Measurements from ENCODE around the gene AGPAT4. TPM values are rescaled to one million over a fixed set of nuclear protein-coding genes. Genes with fewer than 3 reads are reported as not detected.

Gene AGPAT4
- total and polyA plus RNA-seq, 2 donors (not counting 3 experiments of a cell fraction or from before 2014, with no cell fraction given) = 10.2 to 15.2 TPM

DNA sequence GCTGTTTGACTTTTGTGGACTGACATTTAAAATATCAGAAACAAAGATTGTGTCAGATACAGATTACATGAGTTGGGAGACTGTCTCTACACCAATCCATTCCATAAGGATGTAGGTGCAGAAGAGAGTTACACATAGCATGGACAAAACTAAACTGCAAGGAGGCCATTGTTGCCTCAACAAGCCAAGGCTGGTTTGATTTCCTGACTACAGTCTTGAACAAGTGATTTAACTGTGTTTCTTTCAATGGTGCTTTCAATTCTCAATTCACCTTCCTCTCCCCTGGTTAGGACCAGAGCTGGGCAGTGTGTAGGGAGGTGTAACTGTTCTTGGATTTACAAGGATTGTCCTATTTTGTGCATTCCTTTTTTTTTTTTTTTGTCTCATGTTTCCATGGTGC is 82.2 kb downstream of the AGPAT4 start:
- H3K4me1 ChIP-seq (ENCODE audit: control insufficient read depth, extremely low read depth, insufficient read depth, low read length) = no peaks in the 10 kb centered on the region
- intact Hi-C loops (cut with micrococcal nuclease) = no loop called here
- no peak overlapping the region for H3K4me3 ChIP-seq (replicated peaks in 1 of 3; ENCODE audit: insufficient read depth in 1 of 3, low read depth in 1 of 3, low read length in 3 of 3)
- FAIRE-seq = no peak
- H3K9ac ChIP-seq (replicated peaks; ENCODE audit: extremely low read depth, insufficient read depth, low read length) = no peak overlapping the region
- no peak overlapping the region for H3K4me2 ChIP-seq (ENCODE audit: insufficient read depth, low read length)
- no peaks in the 10 kb centered on the region for H3K79me2 ChIP-seq (ENCODE audit: control insufficient read depth, insufficient read depth, low read length)
- no peaks in the 10 kb centered on the region for H3K9me3 ChIP-seq (replicated peaks; ENCODE audit: control insufficient read depth, insufficient read depth, low read length)
- H2AFZ ChIP-seq (ENCODE audit: low read depth, low read length) = no peak overlapping the region
- no TSS peak for BruUV-seq (replicated peaks)
- ChIA-PET CTCF (no interaction called here), POLR2A (no interaction called here)
- no peak for DNase-seq (ENCODE audit: low read depth, low spot score)
- H3K27me3 ChIP-seq (ENCODE audit: control insufficient read depth in 2 of 2, insufficient read depth in 2 of 2, low read length in 2 of 2) = no peaks in the 10 kb centered on the region
- dilution Hi-C loops (cut with MboI; ENCODE audit: extremely low pct_ligation_motif_present, low sequenced_read_pairs) = no loop called here
- H3K27ac ChIP-seq (ENCODE audit: insufficient read depth, low read depth, low read length) = no peak overlapping the region
- TF ChIP-seq JUN (IDR thresholded peaks at IDR 0.05; ENCODE audit: borderline replicate concordance, insufficient read depth, insufficient read length, low read depth) (no peak), MYC (IDR thresholded peaks at IDR 0.05; ENCODE audit: low read depth, low read length) (no peak), POLR2AphosphoS5 (IDR thresholded peaks at IDR 0.05; ENCODE audit: insufficient read depth, low read depth, low read length) (no peak), EZH2 (IDR thresholded peaks at IDR 0.05; ENCODE audit: borderline replicate concordance, low read depth, low read length, severe bottlenecking) (no peak), MAX (IDR thresholded peaks at IDR 0.05; ENCODE audit: insufficient read depth, insufficient read length) (no peak), FOS (IDR thresholded peaks at IDR 0.05; ENCODE audit: borderline replicate concordance, insufficient read depth, low read length) (no peak), GATA2 (IDR thresholded peaks at IDR 0.05; ENCODE audit: insufficient read depth, insufficient read length, low read depth, low read length) (no peak), POLR2A (IDR thresholded peaks at IDR 0.05; ENCODE audit: low read depth, low read length) (no peak)
- TF ChIP-seq, protein P1, sequence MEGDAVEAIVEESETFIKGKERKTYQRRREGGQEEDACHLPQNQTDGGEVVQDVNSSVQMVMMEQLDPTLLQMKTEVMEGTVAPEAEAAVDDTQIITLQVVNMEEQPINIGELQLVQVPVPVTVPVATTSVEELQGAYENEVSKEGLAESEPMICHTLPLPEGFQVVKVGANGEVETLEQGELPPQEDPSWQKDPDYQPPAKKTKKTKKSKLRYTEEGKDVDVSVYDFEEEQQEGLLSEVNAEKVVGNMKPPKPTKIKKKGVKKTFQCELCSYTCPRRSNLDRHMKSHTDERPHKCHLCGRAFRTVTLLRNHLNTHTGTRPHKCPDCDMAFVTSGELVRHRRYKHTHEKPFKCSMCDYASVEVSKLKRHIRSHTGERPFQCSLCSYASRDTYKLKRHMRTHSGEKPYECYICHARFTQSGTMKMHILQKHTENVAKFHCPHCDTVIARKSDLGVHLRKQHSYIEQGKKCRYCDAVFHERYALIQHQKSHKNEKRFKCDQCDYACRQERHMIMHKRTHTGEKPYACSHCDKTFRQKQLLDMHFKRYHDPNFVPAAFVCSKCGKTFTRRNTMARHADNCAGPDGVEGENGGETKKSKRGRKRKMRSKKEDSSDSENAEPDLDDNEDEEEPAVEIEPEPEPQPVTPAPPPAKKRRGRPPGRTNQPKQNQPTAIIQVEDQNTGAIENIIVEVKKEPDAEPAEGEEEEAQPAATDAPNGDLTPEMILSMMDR (IDR thresholded peaks at IDR 0.05; ENCODE audit: extremely low read depth in 1 of 2, insufficient read depth in 1 of 2, low read depth in 1 of 2, low read length in 2 of 2) = no peak
- no peaks in the 10 kb centered on the region for H3K9me1 ChIP-seq (replicated peaks; ENCODE audit: control insufficient read depth, extremely low read depth, insufficient read depth, low read length)
- H4K20me1 ChIP-seq (replicated peaks; ENCODE audit: control insufficient read depth, extremely low read depth, insufficient read depth, low read length) = no peaks in the 10 kb centered on the region
- no peaks in the 10 kb centered on the region for H3K36me3 ChIP-seq (ENCODE audit: control insufficient read depth in 2 of 2, extremely low read depth in 1 of 2, insufficient read depth in 2 of 2, low read length in 2 of 2)
